CD8-positive, alpha-beta memory T cell (primary cell): ENCODE results near the gene NUP54. TPM values are rescaled to one million over a fixed set of nuclear protein-coding genes. Genes with fewer than 3 reads are reported as not detected.

Source experiments
- CTCF ChIA-PET: fragments of 350-600 bp; sonication (Branson Sonifier 250); formaldehyde crosslinking; loops from one replicate; lab custom pipeline; 2021; ENCODE audit warnings: antibody characterized with exemption; lab: Charles Lee
- POLR2A ChIA-PET: fragments of 350-600 bp; sonication (Branson Sonifier 250); formaldehyde crosslinking; loops from one replicate; lab custom pipeline; 2021; ENCODE audit warnings: antibody characterized with exemption; lab: Charles Lee
- DNase-seq, 5 donors: peaks; one replicate each; pipeline versions ENCODE4 v3.0.0 to v3.0.0-alpha.2; 2020 to 2022; ENCODE audit warnings: mixed read lengths in 1 of 5
- H3K27ac ChIP-seq: one replicate; pipeline ENCODE4 v1.7.0; 2013; ENCODE audit warnings: low read depth, mild to moderate bottlenecking, low read length, moderate library complexity
- H3K27me3 ChIP-seq: 2 replicates; pipeline ENCODE4 v1.7.0; 2013; ENCODE audit warnings: low read length, mild to moderate bottlenecking; ENCODE audit not compliant: insufficient read depth, poor library complexity, severe bottlenecking
- H3K36me3 ChIP-seq: 2 replicates; pipeline ENCODE4 v1.7.0; 2013; ENCODE audit warnings: mild to moderate bottlenecking, low read length, moderate library complexity; ENCODE audit not compliant: insufficient read depth
- H3K4me1 ChIP-seq: 2 replicates; pipeline ENCODE4 v1.7.0; 2013; ENCODE audit warnings: mild to moderate bottlenecking, low read length, moderate library complexity; ENCODE audit not compliant: insufficient read depth
- H3K4me3 ChIP-seq: 2 replicates; pipeline ENCODE4 v1.7.0; 2013; ENCODE audit warnings: mild to moderate bottlenecking, low read length
- H3K9me3 ChIP-seq: 2 replicates; pipeline ENCODE4 v1.7.0; 2013; ENCODE audit warnings: mild to moderate bottlenecking, low read length
- H3K27ac Mint-ChIP-seq, 8 donors: one replicate each; pipeline ENCODE4 v1.8.0; 2020 to 2021; ENCODE audit warnings: mixed read lengths in 8 of 8, mild to moderate bottlenecking in 6 of 8, inconsistent platforms in 3 of 8, moderate library complexity in 3 of 8
- H3K27me3 Mint-ChIP-seq, 2 donors: one replicate each; pipeline ENCODE4 v1.8.0; 2020 to 2021; ENCODE audit warnings: mixed read lengths in 2 of 2, mild to moderate bottlenecking in 1 of 2, moderate library complexity in 1 of 2
- H3K36me3 Mint-ChIP-seq, 3 donors: one replicate each; pipeline ENCODE4 v1.8.0; 2020 to 2021; ENCODE audit warnings: mixed read lengths in 3 of 3, inconsistent platforms in 1 of 3, mild to moderate bottlenecking in 1 of 3
- H3K4me1 Mint-ChIP-seq, 3 donors: one replicate each; pipeline ENCODE4 v1.8.0; 2020 to 2021; ENCODE audit warnings: mixed read lengths in 3 of 3, inconsistent platforms in 1 of 3, mild to moderate bottlenecking in 1 of 3
- H3K4me3 Mint-ChIP-seq, 7 donors: one replicate each; pipeline ENCODE4 v1.8.0; 2020 to 2021; ENCODE audit warnings: mixed read lengths in 7 of 7, mild to moderate bottlenecking in 6 of 7, moderate library complexity in 4 of 7, inconsistent platforms in 2 of 7
- H3K9me3 Mint-ChIP-seq, 5 donors: one replicate each; pipeline ENCODE4 v1.8.0; 2020 to 2022; ENCODE audit warnings: mixed read lengths in 5 of 5, mild to moderate bottlenecking in 3 of 5, moderate library complexity in 2 of 5, inconsistent platforms in 1 of 5
- polyA plus RNA-seq: library from polyadenylated mRNA; unstranded; fragments of 300-500 nt; fragmentation: Illumina TruSeq; gene quantifications from one replicate; pipeline ENCODE4 v1.2.3, GENCODE V29; 2021
- total RNA-seq, 2 experiments: library from RNA; stranded (reverse); gene quantifications; one replicate each; pipeline ENCODE4 v1.2.3, GENCODE V29; 2021

NUP54 gene
- total and polyA plus RNA-seq, 3 experiments from 2014 or later: 41.8 to 63.3 (median 56.6) TPM

- H3K4me3 ChIP-seq: no peak overlapping the region
- H3K4me1 ChIP-seq: no peaks in the 10 kb centered on the region
- Mint-ChIP-seq H3K4me1 (no peaks in the 10 kb centered on the region), H3K4me3 (no peak overlapping the region), H3K36me3 (peaks cover 0 to 64% (median 32%) of the 10 kb centered on the region in 3 donors), H3K9me3 (no peaks in the 10 kb centered on the region), H3K27ac (peak overlapping the region in 1 of 8 donors; percentile 56), H3K27me3 (no peaks in the 10 kb centered on the region)
- POLR2A ChIA-PET: no interaction called here
- no peak overlapping the region for H3K27ac ChIP-seq
- H3K36me3 ChIP-seq: peaks cover 27% of the 10 kb centered on the region
- CTCF ChIA-PET: no interaction called here
- no peak for DNase-seq
- H3K9me3 ChIP-seq: no peaks in the 10 kb centered on the region
- no peaks in the 10 kb centered on the region for H3K27me3 ChIP-seq
Measured at GRCh38 chr4:76168688-76169087, 20.5 kb upstream of the NUP54 start.

- H3K27ac Mint-ChIP-seq: no peak overlapping the region
- Histone ChIP-seq H3K27me3 (no peaks in the 10 kb centered on the region), H3K4me1 (no peaks in the 10 kb centered on the region), H3K27ac (no peak overlapping the region), H3K4me3 (no peak overlapping the region), H3K36me3 (peaks cover 22% of the 10 kb centered on the region), H3K9me3 (no peaks in the 10 kb centered on the region)
- ChIA-PET POLR2A (no interaction called here), CTCF (no interaction called here)
- no peaks in the 10 kb centered on the region for H3K27me3 Mint-ChIP-seq
- H3K4me3 Mint-ChIP-seq: no peak overlapping the region
- H3K4me1 Mint-ChIP-seq: no peaks in the 10 kb centered on the region
- DNase-seq: no peak
- H3K9me3 Mint-ChIP-seq: no peaks in the 10 kb centered on the region
- H3K36me3 Mint-ChIP-seq: peaks cover 0 to 72% (median 42%) of the 10 kb centered on the region in 3 donors
Measured at GRCh38 chr4:76166480-76166879, 18.3 kb upstream of the NUP54 start.

GRCh38 chr4:76160355-76160754, 12.2 kb upstream of the NUP54 start:
- Mint-ChIP-seq H3K4me3 (no peak overlapping the region), H3K4me1 (no peaks in the 10 kb centered on the region), H3K9me3 (no peaks in the 10 kb centered on the region), H3K27me3 (no peaks in the 10 kb centered on the region), H3K36me3 (peaks cover 0 to 51% (median 16%) of the 10 kb centered on the region in 3 donors), H3K27ac (peak overlapping the region in 1 of 8 donors; percentile 73)
- no peaks in the 10 kb centered on the region for H3K36me3 ChIP-seq
- no peaks in the 10 kb centered on the region for H3K27me3 ChIP-seq
- no peak overlapping the region for H3K4me3 ChIP-seq
- CTCF ChIA-PET: interaction anchor here (1.3 kb wide), 1 partner anchor 19 kb away, joined by 3 read pairs; no protein-coding TSS in a partner anchor
- no peaks in the 10 kb centered on the region for H3K4me1 ChIP-seq
- no peak overlapping the region for H3K27ac ChIP-seq
- no peak for DNase-seq
- POLR2A ChIA-PET: no interaction called here
- H3K9me3 ChIP-seq: no peaks in the 10 kb centered on the region

- Histone ChIP-seq H3K4me1 (no peaks in the 10 kb centered on the region), H3K27ac (no peak overlapping the region), H3K4me3 (no peak overlapping the region), H3K9me3 (no peaks in the 10 kb centered on the region), H3K36me3 (no peaks in the 10 kb centered on the region), H3K27me3 (no peaks in the 10 kb centered on the region)
- Mint-ChIP-seq H3K27me3 (peaks cover 0 to 3% of the 10 kb centered on the region in 2 donors), H3K4me3 (no peak overlapping the region), H3K9me3 (peaks cover 0 to 8% (median 5%) of the 10 kb centered on the region in 5 donors), H3K36me3 (peaks cover 3 to 23% (median 7%) of the 10 kb centered on the region in 3 donors), H3K4me1 (no peaks in the 10 kb centered on the region), H3K27ac (peak overlapping the region in 1 of 8 donors; percentile 56)
- CTCF ChIA-PET: no interaction called here
- no peak for DNase-seq
- POLR2A ChIA-PET: interaction anchor here (0.6 kb wide), 1 partner anchor 103 kb away, joined by 3 read pairs; no protein-coding TSS in a partner anchor
Measured at GRCh38 chr4:76156635-76157034, 8.4 kb upstream of the NUP54 start.

GRCh38 chr4:76155979-76156378, 7.8 kb upstream of the NUP54 start:
- no peak overlapping the region for H3K4me3 ChIP-seq
- POLR2A ChIA-PET: interaction anchor here (0.6 kb wide), 1 partner anchor 103 kb away, joined by 3 read pairs; no protein-coding TSS in a partner anchor
- H3K27ac Mint-ChIP-seq: no peak overlapping the region
- H3K4me1 ChIP-seq: no peaks in the 10 kb centered on the region
- CTCF ChIA-PET: no interaction called here
- H3K36me3 ChIP-seq: no peaks in the 10 kb centered on the region
- H3K4me3 Mint-ChIP-seq: no peak overlapping the region
- H3K27ac ChIP-seq: no peak overlapping the region
- no peaks in the 10 kb centered on the region for H3K27me3 ChIP-seq
- no peak for DNase-seq
- H3K9me3 Mint-ChIP-seq: peaks cover 0 to 8% (median 5%) of the 10 kb centered on the region in 5 donors
- H3K9me3 ChIP-seq: no peaks in the 10 kb centered on the region
- H3K27me3 Mint-ChIP-seq: peaks cover 0 to 3% of the 10 kb centered on the region in 2 donors
- no peaks in the 10 kb centered on the region for H3K4me1 Mint-ChIP-seq
- peaks cover 3 to 17% (median 7%) of the 10 kb centered on the region in 3 donors for H3K36me3 Mint-ChIP-seq

GRCh38 chr4:76153356-76153755, 5.2 kb upstream of the NUP54 start:
- peaks cover 0 to 8% (median 5%) of the 10 kb centered on the region in 5 donors for H3K9me3 Mint-ChIP-seq
- DNase-seq: no peak
- H3K27ac ChIP-seq: no peak overlapping the region
- ChIA-PET POLR2A (no interaction called here), CTCF (no interaction called here)
- H3K36me3 Mint-ChIP-seq: peaks cover 3 to 7% (median 4%) of the 10 kb centered on the region in 3 donors
- peaks cover 0 to 3% of the 10 kb centered on the region in 2 donors for H3K27me3 Mint-ChIP-seq
- no peak overlapping the region for H3K4me3 Mint-ChIP-seq
- no peak overlapping the region for H3K4me3 ChIP-seq
- H3K27me3 ChIP-seq: no peaks in the 10 kb centered on the region
- H3K4me1 ChIP-seq: peaks cover 9% of the 10 kb centered on the region
- no peaks in the 10 kb centered on the region for H3K36me3 ChIP-seq
- H3K4me1 Mint-ChIP-seq: peaks cover 13 to 15% (median 13%) of the 10 kb centered on the region in 3 donors
- no peaks in the 10 kb centered on the region for H3K9me3 ChIP-seq
- H3K27ac Mint-ChIP-seq: no peak overlapping the region

- peaks cover 4 to 32% (median 6%) of the 10 kb centered on the region in 3 donors for H3K36me3 Mint-ChIP-seq
- Histone ChIP-seq H3K4me1 (peaks cover 29% of the 10 kb centered on the region), H3K27me3 (no peaks in the 10 kb centered on the region), H3K27ac (peak overlapping the region; percentile 87), H3K36me3 (peaks cover 8% of the 10 kb centered on the region), H3K4me3 (peak overlapping the region; percentile 98), H3K9me3 (no peaks in the 10 kb centered on the region)
- peak in 2 of 5 donors; percentile 23 to 33 for DNase-seq
- ChIA-PET POLR2A (interaction anchor here (1.5 kb wide), 1 partner anchor 157 kb away, joined by 5 read pairs; the partner anchor contains the start of gene SDAD1), CTCF (interaction anchor here (1.3 to 2.0 kb wide), 4 partner anchors 32 to 231 kb away, joined by 3 to 6 read pairs (median 4); no protein-coding TSS in a partner anchor)
- H3K4me3 Mint-ChIP-seq: peak overlapping the region; percentile 94 to 98 (median 96)
- H3K4me1 Mint-ChIP-seq: peaks cover 40 to 56% (median 49%) of the 10 kb centered on the region in 3 donors
- no peaks in the 10 kb centered on the region for H3K9me3 Mint-ChIP-seq
- H3K27ac Mint-ChIP-seq: peak overlapping the region; percentile 77 to 98 (median 96)
- peaks cover 0 to 1% of the 10 kb centered on the region in 2 donors for H3K27me3 Mint-ChIP-seq
Measured at GRCh38 chr4:76147454-76148141, 599 bp downstream of the NUP54 start.

GRCh38 chr4:76144546-76144945, 3.7 kb downstream of the NUP54 start:
- peaks cover 29% of the 10 kb centered on the region for H3K4me1 ChIP-seq
- Mint-ChIP-seq H3K27me3 (peaks cover 0 to 1% of the 10 kb centered on the region in 2 donors), H3K9me3 (no peaks in the 10 kb centered on the region), H3K4me3 (peak overlapping the region in 2 of 7 donors; percentile 15 to 78), H3K27ac (peak overlapping the region in 2 of 8 donors; percentile 5 to 15), H3K4me1 (peaks cover 45 to 71% (median 69%) of the 10 kb centered on the region in 3 donors), H3K36me3 (peaks cover 9 to 62% (median 12%) of the 10 kb centered on the region in 3 donors)
- ChIA-PET POLR2A (interaction anchor here (0.7 kb wide), 1 partner anchor 531 kb away, joined by 4 read pairs; no protein-coding TSS in a partner anchor), CTCF (no interaction called here)
- no peak overlapping the region for H3K27ac ChIP-seq
- H3K9me3 ChIP-seq: no peaks in the 10 kb centered on the region
- peaks cover 19% of the 10 kb centered on the region for H3K36me3 ChIP-seq
- DNase-seq: no peak
- H3K27me3 ChIP-seq: no peaks in the 10 kb centered on the region
- H3K4me3 ChIP-seq: no peak overlapping the region
